Measurements from ENCODE around the gene MACROD2. TPM values are rescaled to one million over a fixed set of nuclear protein-coding genes. Genes with fewer than 3 reads are reported as not detected.

Gene MACROD2
- total and polyA plus RNA-seq, 8 donors, result 0.78 to 31.3 (median 10.9) TPM; not detected in 1

GRCh38 chr20:14299831-14300230 is 304.5 kb downstream of the MACROD2 start:
- Histone ChIP-seq H3K27me3 (no peaks in the 10 kb centered on the region), H3K9me3 (no peaks in the 10 kb centered on the region), H3K27ac (no peak overlapping the region), H3K36me3 (no peaks in the 10 kb centered on the region), H3K4me3 (no peak overlapping the region), H3K4me1 (no peaks in the 10 kb centered on the region)
- no peak for DNase-seq
- intact Hi-C loops (cut with DNase I; ENCODE audit: low total_unique reads), result no loop called here
- no peak for TF ChIP-seq EP300 (IDR thresholded peaks at IDR 0.05)
- WGBS, 5 donors, result 82 to 92% (median 88%) methylated on average over 4 of the region's 4 CpGs

GRCh38 chr20:14303106-14303505 is 307.8 kb downstream of the MACROD2 start:
- TF ChIP-seq CTCF (IDR thresholded peaks at IDR 0.05), result no peak
- no peak for TF ChIP-seq POLR2AphosphoS5 (IDR thresholded peaks at IDR 0.05)
- TF ChIP-seq EP300 (IDR thresholded peaks at IDR 0.05), result no peak
- TF ChIP-seq POLR2A (IDR thresholded peaks at IDR 0.05), result no peak
- intact Hi-C loops (cut with DNase I; ENCODE audit: low total_unique reads), result no loop called here
- Histone ChIP-seq H3K36me3 (no peaks in the 10 kb centered on the region), H3K9me3 (no peaks in the 10 kb centered on the region), H3K4me3 (no peak overlapping the region), H3K27me3 (no peaks in the 10 kb centered on the region), H3K4me1 (no peaks in the 10 kb centered on the region), H3K27ac (no peak overlapping the region)
- 87 to 95% (median 89%) methylated on average over 6 of the region's 6 CpGs for WGBS, 5 donors
- DNase-seq, result no peak

GRCh38 chr20:14303651-14304050 is 308.3 kb downstream of the MACROD2 start:
- DNase-seq, result no peak
- no peak overlapping the region for H3K4me3 ChIP-seq
- H3K27me3 ChIP-seq, result no peaks in the 10 kb centered on the region
- H3K4me1 ChIP-seq, result no peaks in the 10 kb centered on the region
- no peaks in the 10 kb centered on the region for H3K9me3 ChIP-seq
- TF ChIP-seq EP300 (IDR thresholded peaks at IDR 0.05) (no peak), POLR2AphosphoS5 (IDR thresholded peaks at IDR 0.05) (no peak), CTCF (IDR thresholded peaks at IDR 0.05) (no peak), POLR2A (IDR thresholded peaks at IDR 0.05) (no peak)
- H3K27ac ChIP-seq, result no peak overlapping the region
- intact Hi-C loops (cut with DNase I; ENCODE audit: low total_unique reads), result no loop called here
- H3K36me3 ChIP-seq, result no peaks in the 10 kb centered on the region

- no peak for DNase-seq
- Histone ChIP-seq H3K9me3 (no peaks in the 10 kb centered on the region), H3K27me3 (no peaks in the 10 kb centered on the region)
These were observed 309.2 kb downstream of the MACROD2 start for GRCh38 chr20:14304472-14304871.

GRCh38 chr20:14307956-14308355 is 312.6 kb downstream of the MACROD2 start:
- 80 to 91% (median 88%) methylated on average over 2 of the region's 2 CpGs for WGBS, 5 donors
- no peak overlapping the region for H3K27ac ChIP-seq
- intact Hi-C loops (cut with DNase I; ENCODE audit: low total_unique reads), result no loop called here

More at GRCh38 chr20:14304472-14304871, 309.2 kb downstream of the MACROD2 start:
- Histone ChIP-seq H3K4me1 (no peaks in the 10 kb centered on the region), H3K4me3 (no peak overlapping the region), H3K27ac (no peak overlapping the region), H3K36me3 (no peaks in the 10 kb centered on the region)
- no peak for TF ChIP-seq POLR2AphosphoS5 (IDR thresholded peaks at IDR 0.05)
- 43 to 65% (median 58%) methylated on average over 1 of the region's 1 CpG for WGBS, 5 donors
- intact Hi-C loops (cut with DNase I; ENCODE audit: low total_unique reads), result no loop called here

More at GRCh38 chr20:14307956-14308355, 312.6 kb downstream of the MACROD2 start:
- Histone ChIP-seq H3K4me3 (no peak overlapping the region), H3K4me1 (no peaks in the 10 kb centered on the region), H3K9me3 (no peaks in the 10 kb centered on the region), H3K27me3 (no peaks in the 10 kb centered on the region), H3K36me3 (no peaks in the 10 kb centered on the region)
- TF ChIP-seq POLR2AphosphoS5 (IDR thresholded peaks at IDR 0.05) (no peak), CTCF (IDR thresholded peaks at IDR 0.05) (no peak), POLR2A (IDR thresholded peaks at IDR 0.05) (no peak), EP300 (IDR thresholded peaks at IDR 0.05) (no peak)
- no peak for DNase-seq
